SKM-1 (cell line): Measurements from ENCODE around the gene ACTG2.
"Not testable (repeated sequence)": the region's sequence is repeated elsewhere in the genome, so short reads cannot be mapped to it uniquely, and the experiment has no call there.

ENCODE experiments used
- DNase-seq: peaks from one replicate; lab custom pipeline; 2025; ENCODE audit not compliant: unreplicated experiment; lab: John Stamatoyannopoulos, UW

Gene ACTG2

DNA sequence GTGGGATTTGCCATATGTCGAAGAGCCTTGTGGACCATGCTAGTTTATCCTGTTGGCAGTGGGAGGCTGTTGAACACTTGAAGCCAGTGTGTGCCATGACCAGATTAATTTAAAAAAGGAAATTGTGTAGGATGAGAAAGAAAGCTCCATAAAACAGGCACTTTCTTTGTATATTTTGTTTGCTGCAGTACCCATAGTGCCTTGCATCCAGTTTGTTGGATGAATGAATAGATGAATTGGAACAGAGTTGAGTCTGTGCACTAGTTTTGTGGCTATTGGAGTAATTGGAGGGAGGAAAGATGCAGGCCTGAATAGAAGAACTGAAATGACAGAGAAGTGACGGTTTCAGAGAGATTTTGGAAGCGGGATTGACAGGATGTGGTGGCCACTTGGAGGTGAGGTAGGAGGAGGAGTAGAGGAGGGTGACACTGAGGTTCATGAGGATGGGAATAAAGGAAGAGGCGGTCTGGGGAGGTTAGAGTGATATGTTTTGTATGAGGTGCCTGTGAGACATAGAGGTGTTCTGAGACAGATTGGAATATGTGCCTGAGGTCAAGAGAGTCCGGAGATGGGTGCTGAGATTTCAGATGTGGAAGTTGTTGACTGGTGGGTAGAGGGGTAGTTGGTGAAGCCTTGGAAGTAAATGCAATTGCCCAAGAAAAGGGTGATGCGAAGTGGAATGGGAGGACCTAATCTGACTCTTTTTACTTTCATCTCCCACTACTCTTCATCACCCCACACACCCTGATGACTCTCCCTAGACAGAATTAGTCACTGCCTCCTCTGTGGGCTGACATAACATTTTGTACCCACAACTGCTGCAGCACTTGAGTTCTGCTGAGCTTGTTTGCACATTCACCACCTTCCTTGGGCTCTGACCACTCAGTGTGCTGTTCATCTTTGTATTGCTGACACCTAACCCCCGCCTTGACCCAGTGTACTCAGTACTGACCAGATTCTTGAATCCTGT is 39.0 kb downstream of the ACTG2 start:
- DNase-seq = no peak

DNA sequence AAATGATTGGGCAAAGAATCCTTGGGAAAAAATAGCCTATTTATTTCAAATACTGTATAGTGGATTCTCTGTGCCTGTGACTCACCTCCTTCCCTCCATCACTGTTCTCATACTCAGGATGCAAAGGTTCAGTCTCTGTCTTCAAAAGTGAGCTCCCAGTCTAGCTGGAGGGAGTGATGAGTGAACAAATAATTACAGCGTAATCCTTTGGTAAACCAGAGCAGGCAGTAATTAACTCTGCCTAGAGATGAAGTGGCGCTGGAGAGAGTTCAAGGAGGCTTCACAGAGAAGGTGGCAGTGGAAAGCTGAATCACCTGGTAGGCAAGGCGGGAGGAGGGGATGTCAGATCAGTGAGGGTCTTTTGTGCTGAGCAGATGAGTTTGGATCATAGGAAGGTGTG is 40.4 kb downstream of the ACTG2 start:
- no peak for DNase-seq

- DNase-seq = no peak
Measured at GRCh38 chr2:73935641-73936040, 42.8 kb downstream of the ACTG2 start.

- no peak for DNase-seq
Measured at GRCh38 chr2:73937103-73937885, 44.5 kb downstream of the ACTG2 start.

- DNase-seq = no peak
Measured at GRCh38 chr2:73937899-73938298, 45.1 kb downstream of the ACTG2 start.

- DNase-seq = no peak
Measured at GRCh38 chr2:73938718-73939352, 46.0 kb downstream of the ACTG2 start.

DNA sequence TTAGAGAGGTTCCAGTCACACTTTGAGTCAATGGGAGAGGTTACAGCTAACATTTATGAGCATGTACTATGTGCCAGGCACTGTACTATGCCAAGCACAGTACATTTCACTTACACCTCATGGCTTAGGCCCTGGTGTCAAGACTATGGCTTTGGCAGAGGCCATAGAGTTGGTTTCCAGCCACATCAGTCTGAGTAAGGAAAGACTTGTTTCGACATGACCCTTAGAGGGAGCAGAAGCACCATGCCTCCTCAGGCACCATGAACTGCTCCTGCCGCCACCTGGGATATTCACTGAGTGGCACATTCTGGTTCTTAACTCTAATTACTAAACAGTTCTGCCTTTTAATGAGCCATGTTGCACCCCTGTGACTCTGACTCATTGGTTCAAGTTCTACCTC is 46.6 kb downstream of the ACTG2 start:
- DNase-seq = no peak

- DNase-seq = not testable (repeated sequence)
Measured at GRCh38 chr2:73940066-73940465, 47.3 kb downstream of the ACTG2 start.

DNA sequence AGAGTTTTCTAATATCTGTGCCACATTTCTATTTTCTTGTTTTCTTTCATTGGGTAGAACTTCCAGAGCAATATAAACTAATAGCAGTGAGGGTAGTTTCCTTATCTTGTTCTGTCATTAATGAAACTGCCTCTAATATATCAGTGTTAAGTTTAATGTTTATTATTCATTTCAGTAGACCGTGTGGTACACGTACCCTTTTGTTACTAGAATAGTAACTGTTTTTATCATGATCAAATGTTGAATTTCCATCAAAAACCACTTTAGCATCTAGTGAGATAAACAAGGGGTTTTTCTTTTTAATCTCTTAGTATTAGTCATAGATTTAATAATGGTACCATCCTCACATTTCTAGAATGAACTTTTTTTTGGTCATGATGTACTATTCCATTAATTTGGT is 49.9 kb downstream of the ACTG2 start:
- no peak for DNase-seq

- DNase-seq = no peak
Measured at GRCh38 chr2:73944714-73945113, 51.9 kb downstream of the ACTG2 start.

GRCh38 chr2:73946215-73946614 is 53.4 kb downstream of the ACTG2 start:
- DNase-seq = no peak

DNA sequence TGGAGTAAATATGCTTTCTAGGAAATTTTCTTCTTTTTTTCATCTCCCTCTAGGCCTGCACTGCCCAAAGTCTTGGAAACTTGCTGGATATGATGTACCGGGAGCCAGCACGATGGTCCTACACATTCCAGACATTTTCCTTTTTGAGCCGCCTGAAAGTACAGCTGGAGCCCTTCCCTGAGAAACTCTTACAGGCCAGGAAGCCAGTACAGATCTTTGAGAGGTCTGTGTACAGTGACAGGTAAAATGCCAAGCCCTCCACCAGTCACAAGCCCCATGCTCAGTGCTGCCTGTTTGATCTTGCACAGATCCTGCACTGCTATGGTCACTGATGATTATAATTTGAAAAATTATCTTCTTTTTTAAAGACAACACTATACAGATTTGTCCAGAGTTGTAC is 53.9 kb downstream of the ACTG2 start:
- DNase-seq = no peak

- DNase-seq = no peak
Measured at GRCh38 chr2:73947412-73948018, 54.7 kb downstream of the ACTG2 start.

GRCh38 chr2:73949802-73950201 is 57.0 kb downstream of the ACTG2 start:
- no peak for DNase-seq

- no peak for DNase-seq
Measured at GRCh38 chr2:73952499-73953446, 60.0 kb downstream of the ACTG2 start.

DNA sequence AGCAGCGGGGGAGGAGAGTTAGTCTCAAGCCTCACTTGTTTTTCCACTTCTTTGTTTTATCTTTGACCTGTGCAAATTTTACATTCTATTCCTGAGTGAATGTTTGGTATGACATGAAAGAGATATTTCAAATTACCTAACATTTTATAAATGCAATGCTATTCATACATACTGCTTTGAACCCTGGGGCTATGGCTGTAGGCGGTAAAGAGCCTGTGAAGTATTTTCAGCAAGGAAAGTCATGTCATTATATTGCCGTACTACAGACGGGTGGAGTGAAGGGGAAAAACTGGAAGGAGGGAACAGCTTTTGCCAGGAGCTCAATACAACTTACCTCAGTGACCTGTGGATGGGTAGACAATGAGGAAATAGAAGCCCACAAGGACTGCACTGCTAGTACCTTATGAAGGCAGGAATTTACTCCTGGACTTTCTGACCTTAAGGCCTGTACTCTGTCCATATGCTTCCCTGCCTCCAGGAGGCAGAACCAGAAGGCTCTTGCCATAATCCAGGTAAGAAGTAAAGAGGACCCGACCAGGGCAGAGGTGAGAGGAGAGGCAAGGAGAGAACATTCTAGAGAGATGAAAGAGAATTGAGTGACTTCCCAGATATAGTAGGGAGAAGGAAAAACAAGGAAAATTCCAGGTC is 63.5 kb downstream of the ACTG2 start:
- DNase-seq = no peak

DNA sequence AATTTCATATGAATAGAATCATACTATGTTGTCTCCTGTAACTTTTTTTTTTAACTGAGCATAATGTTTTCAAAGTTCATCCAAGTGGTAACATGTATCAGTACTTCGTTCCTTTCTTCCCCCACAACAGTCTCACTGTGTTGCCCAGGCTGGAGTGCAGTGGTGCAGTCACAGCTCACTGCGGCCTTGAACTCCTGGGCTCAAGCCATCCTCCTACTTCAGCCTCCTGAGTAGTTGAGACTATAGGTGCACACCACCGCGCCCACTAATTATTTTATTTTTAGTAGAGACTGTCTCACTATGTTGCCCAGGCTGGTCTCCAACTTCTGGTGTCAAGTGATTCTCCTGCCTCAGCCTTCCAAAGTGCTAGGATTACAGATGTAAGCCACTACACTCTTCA is 68.5 kb downstream of the ACTG2 start:
- DNase-seq = no peak

DNA sequence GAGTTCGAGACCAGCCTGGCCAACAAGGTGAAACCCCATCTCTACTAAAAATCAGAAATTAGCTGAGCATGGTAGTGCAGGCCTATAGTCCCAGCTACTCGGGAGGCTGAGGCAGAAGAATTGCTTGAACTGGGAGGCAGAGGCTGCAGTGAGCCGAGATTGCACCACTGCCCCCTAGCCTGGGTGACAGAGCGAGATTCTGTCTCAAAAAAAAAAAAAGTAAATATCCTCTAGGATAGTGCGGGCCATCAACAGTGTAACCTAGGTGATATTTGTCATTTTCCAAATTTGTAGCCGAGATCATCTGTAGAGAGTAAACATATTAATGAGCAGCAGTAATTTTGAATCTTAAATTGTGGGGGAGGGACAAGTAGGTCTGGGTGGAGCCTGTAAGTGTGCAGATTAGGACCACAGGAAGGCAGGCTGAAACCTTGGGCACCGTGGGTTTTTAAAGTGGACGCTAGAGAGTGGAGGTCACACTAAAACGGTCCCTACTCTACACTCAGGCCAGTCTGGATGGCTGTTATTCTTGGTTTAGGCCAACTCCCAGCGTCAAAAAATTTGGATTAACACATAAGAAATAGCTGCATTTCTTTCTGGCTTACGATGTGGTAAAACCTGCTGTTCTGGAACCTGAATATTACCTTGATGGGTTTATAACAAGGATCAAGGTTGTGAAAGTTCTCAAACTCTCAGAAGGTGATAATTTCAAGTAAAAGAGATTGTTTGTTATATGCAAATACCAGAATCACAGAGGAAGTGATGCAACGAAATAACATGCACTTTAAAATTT is 69.2 kb downstream of the ACTG2 start:
- DNase-seq = no peak

- DNase-seq = no peak
Measured at GRCh38 chr2:73962798-73963197, 70.0 kb downstream of the ACTG2 start.
